HL-60 (cell line): ENCODE results near the gene HDAC1.

Source experiments
- GABPA ChIP-seq: IDR thresholded peaks from 2 replicates; pipeline ENCODE4 v1.6.1; 2012; ENCODE audit warnings: low read depth
- POLR2AphosphoS5 ChIP-seq: IDR thresholded peaks from 2 replicates; pipeline ENCODE4 v1.6.1; 2012; ENCODE audit warnings: low read depth

DNA sequence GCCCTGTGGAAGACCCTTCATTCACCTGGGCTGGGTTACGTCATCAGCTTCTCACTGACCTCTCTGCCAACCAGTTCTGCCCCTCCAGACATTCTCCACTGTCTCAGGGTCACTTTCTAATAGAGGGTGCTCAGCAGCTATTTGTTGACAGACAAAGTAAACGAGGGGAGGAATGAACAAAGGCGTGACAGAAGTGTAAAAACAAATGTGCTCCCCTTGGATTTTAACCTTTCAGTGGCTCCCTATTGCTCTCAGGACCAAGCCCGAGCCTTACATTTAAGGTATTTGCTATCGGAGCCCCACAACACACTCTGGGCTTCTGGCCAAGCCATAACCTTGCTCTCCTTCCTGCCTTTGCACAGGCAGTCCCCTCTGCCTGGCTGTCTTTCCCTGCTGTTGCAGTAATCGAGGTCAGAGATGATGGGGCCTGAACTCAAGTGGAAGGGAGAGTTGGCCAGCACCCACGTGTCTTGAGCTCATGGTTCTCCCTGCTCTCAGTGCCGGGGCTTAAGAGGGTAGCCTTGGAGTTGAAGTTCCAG lies 53.5 kb downstream of the HDAC1 start:
- TF ChIP-seq GABPA = no peak
- no peak for TF ChIP-seq POLR2AphosphoS5
